Testis (tissue), 3 donors: ENCODE measurements around the gene KRTAP10-1. TPM values are rescaled to one million over a fixed set of nuclear protein-coding genes. Genes with fewer than 3 reads are reported as not detected.

Source experiments
- DNase-seq: peaks from one replicate; pipeline ENCODE4 v3.0.0-alpha.2; 2019
- H3K27ac ChIP-seq, 2 donors: fragments of 200-600 bp; sonication (generic); one replicate each; pipeline ENCODE4 v1.5.1; 2019
- H3K27me3 ChIP-seq: fragments of 200-600 bp; sonication (generic); one replicate; pipeline ENCODE4 v1.5.1; 2019
- H3K36me3 ChIP-seq: fragments of 200-600 bp; sonication (generic); one replicate; pipeline ENCODE4 v1.5.1; 2017; ENCODE audit warnings: low read depth; ENCODE audit errors: missing control alignments
- H3K4me1 ChIP-seq: fragments of 200-600 bp; sonication (generic); one replicate; pipeline ENCODE4 v1.5.1; 2019
- H3K4me3 ChIP-seq, 2 donors: fragments of 200-600 bp; sonication (generic); one replicate each; pipeline ENCODE4 v1.5.1; 2017 to 2019
- H3K9me3 ChIP-seq: fragments of 200-600 bp; sonication (generic); one replicate; pipeline ENCODE4 v1.5.1; 2017
- CTCF ChIP-seq, 3 experiments: fragments of 450-650 bp in 2 of 3; fragments of 200-600 bp in 1 of 3; sonication (generic) in 1 of 3; IDR thresholded peaks; one replicate each; pipeline ENCODE4 v1.5.1; 2016 to 2019; ENCODE audit warnings: antibody characterized with exemption in 3 of 3, mild to moderate bottlenecking in 2 of 3, moderate library complexity in 1 of 3
- POLR2A ChIP-seq: fragments of 450-650 bp; IDR thresholded peaks from one replicate; pipeline ENCODE4 v1.6.1; 2017; ENCODE audit warnings: antibody characterized with exemption, mild to moderate bottlenecking, moderate library complexity
- WGBS, 2 donors: methylation state at CpG; one replicate each; pipeline ENCODE4 v1.1.5; 2018; 5-methylcytosine and 5-hydroxymethylcytosine counted together
- intact Hi-C: fragments of 100-400 bp; cut with DNase I; formaldehyde crosslinking; loops from one replicate; pipeline ENCODE4 v1.15.1; 2023; ENCODE audit warnings: low total_unique reads
- polyA plus RNA-seq: library from polyadenylated mRNA; stranded (reverse); fragments of 350-450 nt; fragmentation: Illumina TruSeq; extraction: RNeasy Lipid Tissue Mini Kit (QIAGEN cat#74804); gene quantifications from one replicate; pipeline ENCODE4 v1.2.3, GENCODE V29; 2014; ENCODE audit warnings: low read depth, low replicate concordance; ENCODE audit not compliant: insufficient read depth
- total RNA-seq, 2 donors: library from RNA; depleted of rRNA; stranded (reverse); fragments of >200 nt; gene quantifications; one replicate each; pipeline ENCODE4 v1.2.3, GENCODE V29; 2016

The KRTAP10-1 gene
- total and polyA plus RNA-seq, 3 donors from 2014 or later = not detected

- no peak for DNase-seq
- H3K9me3 ChIP-seq = no peaks in the 10 kb centered on the region
- intact Hi-C loops = loop anchor here (10.0 kb wide), 1 partner anchor 275 kb away; no protein-coding TSS in a partner anchor
- no peaks in the 10 kb centered on the region for H3K27me3 ChIP-seq
- no peak overlapping the region for H3K27ac ChIP-seq
- TF ChIP-seq POLR2A (no peak), CTCF (IDR thresholded peaks at IDR 0.05) (no peak)
- 91 to 92% methylated on average over 15 to 28 of the region's 28 CpGs for WGBS, 2 donors
- no peaks in the 10 kb centered on the region for H3K4me1 ChIP-seq
- H3K4me3 ChIP-seq = no peak overlapping the region
- no peaks in the 10 kb centered on the region for H3K36me3 ChIP-seq
Observed at GRCh38 chr21:44519346-44520325, 20.4 kb downstream of the KRTAP10-1 start.

- no peak overlapping the region for H3K27ac ChIP-seq
- DNase-seq = no peak
- H3K4me1 ChIP-seq = no peaks in the 10 kb centered on the region
- no peaks in the 10 kb centered on the region for H3K36me3 ChIP-seq
- 67 to 75% methylated on average over 12 of the region's 12 CpGs for WGBS, 2 donors
- no peak overlapping the region for H3K4me3 ChIP-seq
- TF ChIP-seq CTCF (IDR thresholded peaks at IDR 0.05) (no peak), POLR2A (no peak)
- intact Hi-C loops = loop anchor here (10.0 kb wide), 1 partner anchor 276 kb away; no protein-coding TSS in a partner anchor
- H3K9me3 ChIP-seq = no peaks in the 10 kb centered on the region
- H3K27me3 ChIP-seq = no peaks in the 10 kb centered on the region
Observed at GRCh38 chr21:44518686-44519085, 21.3 kb downstream of the KRTAP10-1 start.

- 55 to 64% methylated on average over 14 to 15 of the region's 15 CpGs for WGBS, 2 donors
- intact Hi-C loops = loop anchor here (10.0 kb wide), 1 partner anchor 277 kb away; no protein-coding TSS in a partner anchor
- no peaks in the 10 kb centered on the region for H3K36me3 ChIP-seq
- H3K27ac ChIP-seq = no peak overlapping the region
- H3K4me3 ChIP-seq = peak overlapping the region in 1 of 2 donors; percentile 3
- no peaks in the 10 kb centered on the region for H3K4me1 ChIP-seq
- DNase-seq = peak; percentile 97
- no peaks in the 10 kb centered on the region for H3K9me3 ChIP-seq
- TF ChIP-seq POLR2A (no peak), CTCF (IDR thresholded peaks at IDR 0.05) (no peak)
- no peaks in the 10 kb centered on the region for H3K27me3 ChIP-seq
Observed at GRCh38 chr21:44517175-44517899, 22.7 kb downstream of the KRTAP10-1 start.

DNA sequence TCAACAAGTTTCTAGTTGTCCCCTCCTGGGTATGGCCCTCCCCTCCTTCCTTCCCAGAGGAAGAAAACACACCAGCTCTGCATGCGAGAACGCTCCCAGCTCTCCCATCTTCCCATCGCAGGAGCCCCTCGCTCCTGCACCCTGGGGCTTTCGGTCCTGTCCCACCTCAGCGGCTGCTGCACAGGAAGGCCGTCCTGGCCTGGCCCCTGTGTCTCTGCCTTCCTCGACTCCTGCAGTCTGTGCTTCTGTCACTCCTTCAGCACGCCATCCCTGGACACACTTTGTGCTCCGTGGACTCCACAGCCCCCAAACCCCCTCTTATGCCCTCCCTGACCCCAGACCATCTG, 23.2 kb downstream of the KRTAP10-1 start:
- intact Hi-C loops = loop anchor here (10.0 kb wide), 1 partner anchor 278 kb away; no protein-coding TSS in a partner anchor
- Histone ChIP-seq H3K36me3 (no peaks in the 10 kb centered on the region), H3K27me3 (no peaks in the 10 kb centered on the region), H3K4me3 (no peak overlapping the region), H3K9me3 (no peaks in the 10 kb centered on the region), H3K27ac (no peak overlapping the region), H3K4me1 (no peaks in the 10 kb centered on the region)
- TF ChIP-seq CTCF (IDR thresholded peaks at IDR 0.05) (no peak), POLR2A (no peak)
- 74 to 76% methylated on average over 10 of the region's 10 CpGs for WGBS, 2 donors
- no peak for DNase-seq
